Spleen (tissue), 7 donors: ENCODE results near the gene DPPA2.

Experiments used
- CTCF ChIP-seq, 11 experiments: fragments of 200-600 bp in 7 of 11; fragments of 450-650 bp in 4 of 11; sonication (generic) in 4 of 11; IDR thresholded peaks in 8 of 11; conservative IDR thresholded peaks in 3 of 11; 1 replicate in 7 of 11; 2 replicates in 4 of 11; pipeline versions ENCODE4 v1.4.0 to v1.8.0; 2016 to 2021; ENCODE audit warnings: antibody characterized with exemption in 11 of 11, inconsistent platforms in 4 of 11, mild to moderate bottlenecking in 1 of 11
- POLR2A ChIP-seq, 3 donors: fragments of 450-650 bp; IDR thresholded peaks; one replicate each; pipeline ENCODE4 v1.5.1; 2017; ENCODE audit warnings: antibody characterized with exemption in 3 of 3, mild to moderate bottlenecking in 1 of 3
- POLR2AphosphoS5 ChIP-seq, 3 donors: sonication (generic); formaldehyde crosslinking; IDR thresholded peaks; one replicate each; pipeline ENCODE4 v1.5.1; 2017; ENCODE audit warnings: antibody characterized with exemption in 3 of 3
- donor health status: DM: no; HTN: no; CAD: no; lungs with moderate emphysema.
- donor health status: DM: no; HTN: no; CAD: no.
- donor health status: DM: no; HTN: no; CAD: no.

GRCh38 chr3:109339197-109339596 is 22.9 kb upstream of the DPPA2 start:
- TF ChIP-seq CTCF (IDR thresholded peaks at IDR 0.05 in 8 of 11, conservative IDR thresholded peaks at IDR 0.05 in 3 of 11) (no peak), POLR2A (IDR thresholded peaks at IDR 0.05) (no peak), POLR2AphosphoS5 (IDR thresholded peaks at IDR 0.05) (no peak)
